ENCODE results near the gene OCIAD2.

- TF ChIP-seq POLR2A (IDR thresholded peaks at IDR 0.05; ENCODE audit: low read depth, low read length) (no peak), POLR2AphosphoS5 (IDR thresholded peaks at IDR 0.05; ENCODE audit: low read depth, low read length) (no peak), PAX5 (IDR thresholded peaks at IDR 0.05; ENCODE audit: insufficient read depth, low read length, severe bottlenecking) (no peak), SPI1 (IDR thresholded peaks at IDR 0.05; ENCODE audit: low read depth, low read length) (no peak), TAF1 (IDR thresholded peaks at IDR 0.05; ENCODE audit: low read depth, low read length) (no peak)
Observed at GRCh38 chr4:48938831-48939230, 32.3 kb upstream of the OCIAD2 start.

Measured in GM12891 (cell line).